GM08714 (cell line): ENCODE measurements around the gene RABGAP1L.

Experiments used
- H3K4me3 ChIP-seq: fragments of 200-500 bp; sonication (Bioruptor generic); 2 replicates; pipeline ENCODE4 v1.5.1; 2014; ENCODE audit warnings: mild to moderate bottlenecking, low read length, inconsistent platforms
- ZNF274 ChIP-seq: IDR thresholded peaks from 2 replicates; pipeline ENCODE4 v1.6.1; 2012; ENCODE audit warnings: mild to moderate bottlenecking, low read depth, low read length

Gene RABGAP1L

DNA sequence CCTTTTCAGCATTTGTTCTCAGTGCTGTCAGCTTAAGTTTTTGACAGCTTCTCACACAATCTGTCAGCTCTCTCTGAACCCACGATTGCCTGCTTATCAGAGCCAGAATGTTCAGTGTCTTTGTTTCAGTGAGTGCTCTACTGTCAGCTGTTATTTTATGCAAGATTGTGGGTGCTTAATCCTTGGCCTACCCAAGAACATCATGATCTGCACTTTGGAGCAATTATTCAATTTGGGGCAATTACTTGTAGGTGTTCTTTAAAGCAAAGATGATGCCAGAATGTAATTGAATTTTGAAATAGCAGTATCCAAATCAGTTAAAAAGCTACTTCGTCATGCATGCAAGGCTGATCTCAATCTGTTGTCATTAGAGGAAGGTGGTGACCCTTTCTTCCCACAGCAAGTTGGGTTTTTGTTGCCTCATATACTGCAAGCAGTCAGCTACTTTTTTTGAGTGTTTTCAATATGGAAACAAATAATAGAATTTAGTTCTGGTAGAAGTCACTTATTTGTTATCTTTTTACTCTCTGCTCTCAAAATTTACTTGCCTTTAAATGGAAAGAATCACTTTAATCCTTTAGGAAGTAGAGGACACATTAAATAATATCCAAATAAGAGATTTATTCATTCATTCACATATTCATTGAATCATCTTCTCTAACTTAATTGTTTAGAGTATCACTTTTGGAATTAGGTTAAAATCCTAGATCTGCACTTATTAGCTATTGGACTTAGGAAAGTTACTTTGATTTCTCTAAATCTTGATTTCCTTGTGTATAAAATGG is 586.9 kb downstream of the RABGAP1L start:
- TF ChIP-seq ZNF274: no peak
- no peak overlapping the region for H3K4me3 ChIP-seq

DNA sequence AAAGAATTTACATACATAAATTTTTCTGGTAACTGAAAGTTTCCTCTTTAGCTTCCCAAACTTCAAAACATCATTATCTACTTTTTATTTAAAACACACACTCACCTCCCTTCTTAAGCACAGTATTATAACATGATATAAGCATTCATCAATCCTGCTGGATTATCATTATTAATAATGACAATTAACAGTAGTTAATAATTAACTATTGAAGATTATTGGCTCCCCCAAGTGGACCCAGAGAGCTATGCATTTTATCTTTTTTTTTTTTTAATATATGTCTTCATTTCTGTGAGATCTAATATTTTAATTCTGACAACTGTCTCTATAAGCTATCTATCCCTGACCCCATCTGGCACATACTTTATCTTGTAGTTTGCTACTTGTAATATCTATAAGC is 588.3 kb downstream of the RABGAP1L start:
- no peak overlapping the region for H3K4me3 ChIP-seq
- TF ChIP-seq ZNF274: no peak

DNA sequence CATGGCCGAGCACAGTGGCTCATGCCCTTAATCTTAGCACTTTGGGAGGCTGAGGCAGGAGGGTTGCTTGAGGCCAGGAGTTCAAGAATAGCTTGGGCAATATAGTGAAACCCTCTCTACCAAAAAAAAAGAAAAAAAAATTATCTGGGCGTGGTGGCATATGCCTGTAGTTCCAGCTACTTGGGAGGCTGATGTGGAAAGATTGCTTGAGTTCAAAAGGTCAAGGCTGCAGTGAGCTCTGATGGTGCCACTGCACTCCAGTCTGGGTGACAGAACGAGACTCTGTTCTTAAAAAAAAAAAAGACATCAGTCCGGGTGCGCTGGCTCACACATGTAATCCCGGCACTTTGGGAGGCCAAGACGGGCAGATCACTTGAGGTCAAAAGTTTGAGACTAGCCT is 589.3 kb downstream of the RABGAP1L start:
- TF ChIP-seq ZNF274: no peak
- H3K4me3 ChIP-seq: no peak overlapping the region

DNA sequence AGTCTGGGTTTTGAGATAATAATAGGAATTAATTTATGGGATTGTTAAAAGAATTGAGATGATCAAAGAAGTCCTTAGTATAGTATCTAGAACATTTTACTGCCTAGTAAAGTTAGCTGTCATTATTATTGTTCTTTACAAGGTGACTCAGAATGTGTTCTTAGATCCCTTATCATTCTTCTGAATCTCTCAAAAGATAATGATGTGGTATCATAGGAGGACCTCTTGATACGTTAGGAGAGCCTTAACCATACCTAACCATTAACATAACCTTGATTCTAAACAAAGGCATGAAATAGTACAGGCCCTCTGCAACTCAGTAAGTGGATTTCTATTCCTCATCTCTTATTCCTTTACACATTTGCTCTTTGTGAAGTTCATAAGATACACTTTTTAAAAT is 593.8 kb downstream of the RABGAP1L start:
- no peak for TF ChIP-seq ZNF274
- no peak overlapping the region for H3K4me3 ChIP-seq

DNA sequence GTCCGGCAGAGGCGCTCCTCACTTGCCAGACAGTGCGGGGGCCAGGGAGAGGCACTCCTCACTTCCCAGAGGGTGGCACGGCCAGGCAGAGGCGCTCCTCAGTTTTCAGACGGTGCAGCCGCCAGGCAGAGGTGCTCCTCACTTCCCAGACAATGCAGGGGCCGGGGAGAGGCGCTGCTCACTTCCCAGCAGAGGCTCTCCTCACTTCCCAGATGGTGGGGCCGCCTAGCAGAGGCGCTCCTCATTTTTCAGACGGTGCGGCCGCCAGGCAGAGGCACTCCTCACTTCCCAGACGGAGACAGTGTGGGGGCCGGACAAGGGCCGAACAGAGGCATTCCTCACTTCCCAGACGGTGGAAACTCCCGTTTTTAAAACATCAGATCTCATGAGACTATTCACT is 602.0 kb downstream of the RABGAP1L start:
- no peak overlapping the region for H3K4me3 ChIP-seq
- no peak for TF ChIP-seq ZNF274

DNA sequence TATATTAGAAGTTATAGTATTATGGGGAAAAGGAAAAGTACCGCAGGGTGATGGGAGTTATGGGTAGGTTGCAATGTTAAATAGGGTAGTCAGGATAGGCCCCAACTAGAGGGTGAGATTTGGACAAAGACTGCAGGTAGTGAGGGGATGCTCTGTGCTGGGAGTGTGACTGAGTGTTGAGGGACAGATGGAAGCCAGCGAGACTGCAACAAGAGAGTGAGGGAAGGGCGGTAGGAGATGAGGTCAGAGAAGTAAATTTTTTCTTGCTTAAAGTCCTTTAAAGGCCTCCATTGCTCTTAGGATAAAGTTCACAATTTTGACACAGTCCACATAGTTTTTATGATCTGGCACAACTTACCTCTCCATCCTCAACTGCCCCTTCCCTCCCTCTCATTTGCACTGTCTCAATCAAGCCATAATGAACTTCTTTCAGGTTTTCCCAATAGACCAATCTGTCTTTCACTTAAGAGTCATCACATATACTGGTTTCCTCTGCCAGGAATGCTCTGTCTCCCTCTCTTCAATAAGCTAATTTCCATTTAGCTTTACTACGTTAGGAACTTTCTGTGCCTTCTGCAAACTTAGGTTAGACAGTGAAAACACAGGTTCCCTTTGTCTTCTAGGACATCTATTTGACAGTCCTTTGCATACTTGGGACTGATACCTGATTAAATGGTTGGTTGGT is 602.7 kb downstream of the RABGAP1L start:
- no peak for TF ChIP-seq ZNF274
- H3K4me3 ChIP-seq: no peak overlapping the region

DNA sequence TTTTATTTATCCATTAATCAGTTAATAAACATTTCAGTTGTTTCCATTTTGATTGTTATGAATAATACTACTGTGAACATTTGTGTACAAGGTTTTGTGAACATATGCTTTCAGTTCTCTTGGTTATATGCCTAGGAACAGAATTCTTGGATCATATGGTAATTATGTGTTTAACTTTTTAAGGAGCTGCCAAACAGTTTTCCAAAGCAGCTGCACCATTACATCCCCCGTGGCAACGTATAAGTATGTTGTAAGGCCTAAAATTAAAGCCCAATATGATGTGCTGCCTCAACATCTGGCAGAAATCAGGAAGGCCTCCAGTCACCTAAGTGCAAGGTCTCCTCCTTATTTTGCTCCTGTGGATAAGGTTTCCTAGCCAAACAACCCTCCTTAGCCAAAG is 604.9 kb downstream of the RABGAP1L start:
- no peak for TF ChIP-seq ZNF274
- no peak overlapping the region for H3K4me3 ChIP-seq

DNA sequence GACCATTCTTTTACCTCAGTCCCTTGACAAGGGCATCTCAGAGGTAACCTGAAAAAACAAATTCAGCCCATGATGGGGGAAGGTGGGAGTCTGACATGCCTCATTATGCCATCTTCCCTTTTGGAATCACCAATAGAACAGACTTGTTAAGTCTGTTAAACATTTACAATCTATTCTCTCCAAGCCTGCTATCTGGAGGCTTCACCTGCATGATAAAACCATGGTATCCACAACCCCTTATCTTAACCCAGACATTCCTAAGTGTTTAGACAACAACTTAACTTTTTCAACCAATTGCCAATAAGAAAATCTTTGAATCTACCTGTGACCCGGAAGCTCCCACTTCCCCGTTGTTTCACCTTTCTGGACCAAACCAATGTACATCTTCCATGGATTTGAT is 607.4 kb downstream of the RABGAP1L start:
- no peak overlapping the region for H3K4me3 ChIP-seq
- no peak for TF ChIP-seq ZNF274

DNA sequence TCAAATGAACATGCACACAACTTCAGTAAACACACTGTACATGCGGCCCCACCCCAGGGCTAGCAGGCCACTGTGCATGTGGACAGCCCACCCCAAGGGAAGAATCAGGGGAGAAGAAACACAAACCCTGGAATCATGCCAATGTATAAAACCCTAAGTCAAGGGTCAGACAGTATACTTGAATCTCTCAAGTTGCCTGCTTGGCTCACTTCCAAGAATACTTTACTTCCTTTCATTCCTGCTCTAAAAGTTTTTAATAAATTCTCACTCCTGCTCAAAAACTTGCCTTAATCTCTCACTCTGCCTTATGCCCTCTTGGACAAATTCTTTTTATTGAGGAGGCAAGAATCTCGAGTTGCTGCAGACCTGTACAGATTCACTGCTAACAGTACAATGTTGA is 609.2 kb downstream of the RABGAP1L start:
- TF ChIP-seq ZNF274: no peak
- H3K4me3 ChIP-seq: no peak overlapping the region

DNA sequence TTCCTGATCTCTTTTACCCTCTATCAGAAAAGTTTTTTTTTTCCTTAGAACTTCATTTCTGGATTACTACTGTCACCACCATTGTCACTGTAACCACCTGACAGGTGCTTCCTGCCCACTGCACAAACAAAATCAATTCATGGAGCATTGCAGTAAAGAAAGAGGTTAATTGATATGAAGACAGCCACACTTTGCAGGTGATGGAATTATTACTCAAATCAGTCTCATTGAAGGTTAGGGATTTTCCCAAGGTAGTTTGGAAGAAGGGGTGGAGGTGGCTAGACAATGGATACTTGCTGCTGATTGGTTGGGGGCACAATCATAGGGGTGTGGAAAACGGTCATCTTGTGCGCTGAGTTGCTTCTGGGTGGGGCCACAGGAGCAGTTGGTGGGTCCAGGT is 609.6 kb downstream of the RABGAP1L start:
- TF ChIP-seq ZNF274: no peak
- no peak overlapping the region for H3K4me3 ChIP-seq

DNA sequence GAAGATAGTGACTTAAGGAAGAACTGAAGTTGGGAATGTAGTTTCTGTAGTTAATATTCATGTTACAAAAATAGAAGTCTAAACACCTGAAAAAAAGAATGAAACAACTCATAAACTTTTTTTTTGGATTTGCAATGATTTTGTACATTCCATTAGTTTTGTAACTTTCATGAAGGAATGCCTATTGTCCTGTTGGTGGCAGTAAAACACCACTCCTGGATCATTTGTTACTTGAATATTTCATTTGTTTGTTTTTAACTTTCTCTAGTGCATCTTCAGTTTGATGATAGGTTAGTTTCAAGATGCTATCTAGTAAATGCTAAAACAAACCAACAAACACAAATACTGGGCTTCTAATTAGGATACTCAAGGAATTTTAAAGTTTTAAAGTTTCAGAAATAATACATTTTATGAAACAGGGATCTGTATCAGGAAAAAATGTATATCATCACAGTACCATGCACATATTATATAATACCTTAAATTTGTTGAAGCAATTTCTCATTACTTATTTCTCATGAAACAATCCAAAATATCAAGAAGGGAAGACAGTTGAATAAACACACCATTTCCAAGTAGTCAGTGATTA is 610.7 kb downstream of the RABGAP1L start:
- no peak for TF ChIP-seq ZNF274
- no peak overlapping the region for H3K4me3 ChIP-seq

DNA sequence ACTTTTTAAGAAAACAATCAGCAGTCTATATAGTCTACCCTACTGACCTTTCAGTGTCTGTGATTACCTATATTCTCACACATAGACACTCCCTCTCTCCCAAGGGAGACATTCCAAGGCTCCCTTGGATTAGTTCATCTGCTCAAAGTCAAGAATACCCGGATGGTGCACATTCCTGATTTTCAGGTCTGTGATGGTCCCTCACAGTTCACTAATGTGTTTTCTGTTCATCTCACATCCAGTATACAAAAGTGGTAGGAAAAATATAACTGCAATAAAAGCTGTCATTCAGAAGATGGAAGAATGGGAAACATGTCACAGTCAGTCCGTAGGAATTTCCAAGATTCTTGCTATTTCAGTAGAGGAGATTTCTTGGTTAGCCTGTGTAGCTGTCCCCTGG is 616.3 kb downstream of the RABGAP1L start:
- H3K4me3 ChIP-seq: no peak overlapping the region
- no peak for TF ChIP-seq ZNF274

DNA sequence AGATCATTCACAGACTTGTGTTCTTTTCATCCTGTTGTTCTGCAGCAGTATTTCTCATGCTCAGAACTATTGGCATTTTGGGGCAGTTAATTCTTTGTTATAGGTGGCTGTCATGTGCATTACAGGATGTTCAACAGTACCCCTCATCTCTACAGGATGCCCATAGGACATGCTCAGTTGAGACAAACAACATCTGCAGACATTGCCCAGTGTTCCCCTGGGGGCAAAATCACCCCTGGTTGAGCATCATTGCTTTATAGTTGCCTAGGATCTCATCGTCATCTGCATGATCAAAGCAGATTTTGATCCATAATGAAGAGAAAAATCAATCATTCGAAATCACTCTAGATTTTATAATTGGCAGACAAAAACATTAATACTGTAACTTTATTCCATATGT is 617.9 kb downstream of the RABGAP1L start:
- no peak for TF ChIP-seq ZNF274
- no peak overlapping the region for H3K4me3 ChIP-seq

DNA sequence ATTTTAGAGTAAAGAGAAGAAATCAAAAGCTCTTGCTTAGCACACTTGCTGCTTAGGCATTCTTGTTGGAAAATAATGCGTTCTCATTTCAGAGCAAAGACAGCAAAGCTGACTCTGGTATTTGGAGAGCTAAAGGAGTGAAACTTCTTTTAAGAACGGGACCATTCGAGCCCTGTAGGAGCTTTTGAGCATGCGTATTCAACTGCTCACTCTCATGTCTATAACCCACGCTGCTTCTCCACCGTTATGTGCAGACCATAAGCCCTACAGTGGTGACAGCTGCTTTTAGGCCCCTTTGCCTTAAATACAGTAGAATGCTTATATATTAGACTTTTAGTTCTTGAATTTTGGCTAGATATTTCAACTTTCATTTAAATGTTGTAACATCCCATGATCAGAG is 626.2 kb downstream of the RABGAP1L start:
- no peak overlapping the region for H3K4me3 ChIP-seq
- TF ChIP-seq ZNF274: no peak

DNA sequence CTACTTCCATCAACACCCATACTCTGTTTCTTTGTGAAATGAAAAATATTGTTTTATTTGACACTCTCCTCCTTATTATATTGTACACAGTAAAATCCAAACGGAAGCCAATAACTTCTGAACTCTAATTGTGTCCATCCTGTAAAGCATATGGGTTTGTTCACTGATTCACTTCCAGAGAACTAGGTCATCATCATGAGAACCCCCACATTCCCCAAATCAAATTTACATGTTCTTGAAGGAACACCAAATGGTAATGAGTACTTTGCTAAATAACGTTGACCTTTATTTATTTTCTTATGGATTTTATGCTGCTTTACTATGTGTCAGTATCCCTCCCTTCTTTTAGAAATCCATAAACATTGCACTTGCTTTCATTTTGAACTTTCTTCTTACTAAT is 627.0 kb downstream of the RABGAP1L start:
- no peak for TF ChIP-seq ZNF274
- no peak overlapping the region for H3K4me3 ChIP-seq

DNA sequence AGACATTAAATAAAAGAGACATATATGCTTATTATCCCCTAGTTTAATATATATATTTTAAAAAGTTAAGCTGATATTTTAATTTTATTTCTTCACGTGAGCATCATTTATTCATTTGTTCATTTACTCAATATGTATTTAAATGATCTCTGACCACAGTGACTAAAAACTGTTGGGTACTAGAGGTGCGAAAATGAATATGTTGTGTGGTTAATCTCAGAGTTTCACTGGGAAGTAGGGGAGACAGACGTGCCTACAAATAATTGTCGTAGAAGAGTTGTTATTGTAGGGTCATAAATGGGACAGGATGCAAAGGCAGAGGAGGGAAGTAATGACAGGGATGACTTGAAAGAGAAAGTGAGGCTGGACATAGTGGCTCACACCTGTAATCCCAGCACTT is 627.4 kb downstream of the RABGAP1L start:
- TF ChIP-seq ZNF274: no peak
- H3K4me3 ChIP-seq: no peak overlapping the region
